Colonic mucosa (tissue), 4 donors: ENCODE results near the gene SNX27. TPM values are rescaled to one million over a fixed set of nuclear protein-coding genes. Genes with fewer than 3 reads are reported as not detected.
A peak's percentile ranks its signal among the peaks of the same experiment; 100 is the strongest.

Experiments
- DNase-seq: peaks from one replicate; pipeline ENCODE4 v3.0.0-alpha.2; 2020
- H3K27ac ChIP-seq: fragments of 200-600 bp; one replicate; pipeline ENCODE4 v1.8.0; 2021
- H3K27me3 ChIP-seq: fragments of 200-600 bp; one replicate; pipeline ENCODE4 v1.8.0; 2021
- H3K36me3 ChIP-seq: fragments of 200-600 bp; one replicate; pipeline ENCODE4 v1.8.0; 2021
- H3K4me1 ChIP-seq: fragments of 200-600 bp; one replicate; pipeline ENCODE4 v1.8.0; 2021; ENCODE audit warnings: mild to moderate bottlenecking
- H3K4me3 ChIP-seq: fragments of 200-600 bp; one replicate; pipeline ENCODE4 v1.8.0; 2021
- H3K9ac ChIP-seq, 2 donors: one replicate each; pipeline ENCODE4 v1.7.0; 2013; ENCODE audit warnings: control low read depth in 2 of 2, low read depth in 2 of 2, low read length in 2 of 2
- H3K9me3 ChIP-seq: fragments of 200-600 bp; one replicate; pipeline ENCODE4 v1.8.0; 2021
- CTCF ChIP-seq: fragments of 200-600 bp; IDR thresholded peaks from one replicate; pipeline ENCODE4 v1.8.0; 2022; ENCODE audit warnings: antibody characterized with exemption, mild to moderate bottlenecking
- intact Hi-C: fragments of 100-400 bp; cut with DNase I; formaldehyde crosslinking; loops from one replicate; pipeline ENCODE4 v1.14.1; 2022
- total RNA-seq, 2 donors: library from RNA; stranded (reverse); fragmentation: NEBNext Ultra II Directional in 1 of 2; extraction: Animal tissue kit (Norgen Biotek cat#: 25700) in 1 of 2; gene quantifications; one replicate each; pipeline ENCODE4 v1.2.1, GENCODE V29; 2021
- donor health status: healthy.
- donor health status: DM: no; HTN: no; CAD: no.
- donor health status: DM: no; HTN: no; CAD: no.

The SNX27 gene
- total RNA-seq, 2 donors from 2014 or later = 28.7 to 32.0 TPM

- TF ChIP-seq CTCF = no peak
- H3K4me1 ChIP-seq = peaks cover 1% of the 10 kb centered on the region
- no peak overlapping the region for H3K9ac ChIP-seq
- no peak overlapping the region for H3K4me3 ChIP-seq
- intact Hi-C loops = no loop called here
- H3K27ac ChIP-seq = no peak overlapping the region
- H3K27me3 ChIP-seq = no peaks in the 10 kb centered on the region
- no peaks in the 10 kb centered on the region for H3K36me3 ChIP-seq
- H3K9me3 ChIP-seq = no peaks in the 10 kb centered on the region
- DNase-seq = no peak
Measured at GRCh38 chr1:151711044-151711800, 99.4 kb downstream of the SNX27 start.

- Histone ChIP-seq H3K9me3 (no peaks in the 10 kb centered on the region), H3K4me1 (no peaks in the 10 kb centered on the region), H3K9ac (no peak overlapping the region), H3K27me3 (no peaks in the 10 kb centered on the region), H3K36me3 (no peaks in the 10 kb centered on the region), H3K4me3 (no peak overlapping the region), H3K27ac (no peak overlapping the region)
- no peak for DNase-seq
- intact Hi-C loops = no loop called here
- TF ChIP-seq CTCF = no peak
Measured at GRCh38 chr1:151711951-151712350, 100.1 kb downstream of the SNX27 start.

- intact Hi-C loops = no loop called here
- Histone ChIP-seq H3K4me1 (no peaks in the 10 kb centered on the region), H3K36me3 (no peaks in the 10 kb centered on the region), H3K27ac (no peak overlapping the region), H3K9me3 (no peaks in the 10 kb centered on the region), H3K9ac (peak overlapping the region in 1 of 2 donors; percentile 21), H3K27me3 (no peaks in the 10 kb centered on the region), H3K4me3 (no peak overlapping the region)
- TF ChIP-seq CTCF = no peak
- peak; percentile 89 for DNase-seq
Measured at GRCh38 chr1:151713044-151713443, 101.2 kb downstream of the SNX27 start.

GRCh38 chr1:151713874-151714273 is 102.0 kb downstream of the SNX27 start:
- Histone ChIP-seq H3K27me3 (no peaks in the 10 kb centered on the region), H3K27ac (no peak overlapping the region), H3K4me3 (no peak overlapping the region), H3K9ac (no peak overlapping the region), H3K9me3 (no peaks in the 10 kb centered on the region), H3K4me1 (no peaks in the 10 kb centered on the region), H3K36me3 (no peaks in the 10 kb centered on the region)
- intact Hi-C loops = no loop called here
- DNase-seq = no peak
- no peak for TF ChIP-seq CTCF

- peaks cover under 1% of the 10 kb centered on the region for H3K4me1 ChIP-seq
- no peaks in the 10 kb centered on the region for H3K9me3 ChIP-seq
- intact Hi-C loops = no loop called here
- no peak overlapping the region for H3K9ac ChIP-seq
- H3K4me3 ChIP-seq = no peak overlapping the region
- H3K27me3 ChIP-seq = no peaks in the 10 kb centered on the region
- H3K27ac ChIP-seq = no peak overlapping the region
- no peak for DNase-seq
- no peak for TF ChIP-seq CTCF
- no peaks in the 10 kb centered on the region for H3K36me3 ChIP-seq
Measured at GRCh38 chr1:151714820-151715725, 103.2 kb downstream of the SNX27 start.
